HG03558 (cell line): ENCODE data around the gene ETDC.
A peak's percentile ranks its signal among the peaks of the same experiment; 100 is the strongest.
"Not testable (repeated sequence)": the region's sequence is repeated elsewhere in the genome, so short reads cannot be mapped to it uniquely, and the experiment has no call there.

ENCODE experiments used
- ATAC-seq: cut with Tn5 transposase; IDR thresholded peaks from one replicate; pipeline ENCODE4 v1.9.1; 2021; ENCODE audit warnings: moderate number of reproducible peaks; ENCODE audit not compliant: unreplicated experiment; ENCODE audit errors: extremely low read depth

ETDC gene

DNA sequence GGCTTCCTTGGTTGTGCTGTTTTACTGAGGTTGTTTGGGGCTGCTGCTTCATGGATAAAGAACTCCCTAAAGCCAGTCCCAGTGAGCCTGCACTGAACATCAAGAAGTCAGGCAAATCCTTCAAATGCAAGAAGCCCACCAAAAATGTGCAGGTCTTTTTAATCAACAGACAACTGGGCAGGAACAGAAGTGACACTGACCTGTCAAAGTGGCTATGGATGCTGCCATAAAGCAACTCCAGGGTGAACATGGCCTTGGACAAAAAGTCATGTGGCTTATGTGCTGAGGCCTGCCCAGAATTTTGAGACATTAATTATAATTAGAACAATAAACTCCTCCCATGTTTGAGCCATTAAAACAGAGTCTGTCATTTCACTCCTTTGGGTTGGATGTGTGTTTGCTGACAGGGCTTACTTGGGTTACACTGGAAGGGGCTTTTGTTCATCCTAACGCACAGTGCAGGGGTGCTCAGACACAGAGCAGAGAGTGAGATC lies at the start of gene ETDC:
TSS of gene ETDC (plus strand) at position 51 of the 494 bp plus-strand sequence. CDS start at position 51, 0 bp downstream.
- ATAC-seq, result no peak

DNA sequence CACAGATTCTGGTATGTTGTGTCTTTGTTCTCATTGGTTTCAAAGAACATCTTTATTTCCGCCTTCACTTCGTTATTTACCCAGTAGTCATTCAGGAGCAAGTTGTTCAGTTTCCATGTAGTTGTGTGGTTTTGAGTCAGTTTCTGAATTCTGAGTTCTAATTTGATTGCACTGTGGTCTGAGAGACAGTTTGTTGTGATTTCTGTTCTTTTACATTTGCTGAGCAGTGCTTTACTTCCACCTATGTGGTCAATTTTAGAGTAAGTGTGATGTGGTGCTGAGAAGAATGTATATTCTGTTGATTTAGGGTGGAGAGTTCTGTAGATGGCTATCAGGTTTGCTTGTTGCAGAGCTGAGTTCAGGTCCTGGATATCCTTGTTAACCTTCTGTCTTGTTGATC lies 48.3 kb upstream of the ETDC start:
- ATAC-seq, result not testable (repeated sequence)

DNA sequence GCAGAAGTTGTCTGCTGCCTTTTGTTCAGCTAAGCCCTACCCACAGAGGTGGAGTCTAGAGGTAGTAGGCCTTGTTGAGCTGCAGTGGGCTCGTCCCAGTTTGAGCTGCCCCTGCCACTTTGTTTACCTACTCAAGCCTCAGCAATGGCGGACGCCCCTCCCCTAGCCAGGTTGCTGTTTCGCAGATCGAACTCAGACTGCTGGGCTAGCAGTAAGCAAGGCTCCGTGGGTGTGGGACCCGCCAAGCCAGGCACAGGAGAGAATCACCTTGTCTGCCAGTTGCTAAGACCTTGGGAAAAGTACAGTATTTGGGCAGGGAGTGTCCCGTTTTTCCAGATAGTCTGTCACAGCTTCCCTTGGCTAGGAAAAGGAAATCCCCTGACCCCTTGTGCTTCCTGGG lies 45.9 kb upstream of the ETDC start:
- ATAC-seq, result not testable (repeated sequence)

DNA sequence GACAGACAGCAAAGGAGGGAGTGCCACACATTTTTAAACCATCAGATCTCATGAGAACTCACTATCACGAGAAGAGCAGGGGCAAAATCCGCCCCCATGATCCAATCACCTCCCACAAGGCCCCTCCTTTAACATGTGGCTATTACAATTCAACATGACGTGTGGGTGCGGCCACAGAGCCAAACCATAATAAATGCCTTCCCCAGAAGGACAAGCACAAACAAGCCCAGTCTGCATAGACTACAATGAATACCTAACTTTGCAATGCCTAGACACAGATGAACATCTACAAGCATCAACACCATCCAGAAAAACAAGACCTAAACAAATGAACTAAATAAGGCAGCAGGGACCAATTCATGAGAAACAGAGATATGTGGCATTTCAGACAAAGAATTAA lies 45.1 kb upstream of the ETDC start:
- ATAC-seq, result no peak

DNA sequence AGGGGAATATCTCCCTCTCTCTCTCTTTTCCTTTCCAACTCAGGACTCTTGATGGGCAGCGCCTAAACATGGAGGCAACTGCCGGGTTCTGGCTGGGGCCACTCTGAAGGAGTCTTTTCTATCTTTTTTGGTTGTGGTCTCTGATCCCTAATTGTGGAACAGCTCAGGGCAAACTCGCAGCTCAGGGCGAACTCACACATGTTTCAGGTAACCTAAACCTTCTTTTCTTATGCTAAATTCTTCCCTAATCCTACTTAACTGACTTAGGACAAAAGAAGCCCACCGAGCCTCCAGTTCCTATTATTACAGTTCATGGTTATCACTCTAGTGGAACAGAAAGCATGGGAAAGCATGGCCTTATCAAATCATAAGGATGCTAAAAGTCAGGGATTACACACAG lies 36.1 kb upstream of the ETDC start:
- no peak for ATAC-seq

DNA sequence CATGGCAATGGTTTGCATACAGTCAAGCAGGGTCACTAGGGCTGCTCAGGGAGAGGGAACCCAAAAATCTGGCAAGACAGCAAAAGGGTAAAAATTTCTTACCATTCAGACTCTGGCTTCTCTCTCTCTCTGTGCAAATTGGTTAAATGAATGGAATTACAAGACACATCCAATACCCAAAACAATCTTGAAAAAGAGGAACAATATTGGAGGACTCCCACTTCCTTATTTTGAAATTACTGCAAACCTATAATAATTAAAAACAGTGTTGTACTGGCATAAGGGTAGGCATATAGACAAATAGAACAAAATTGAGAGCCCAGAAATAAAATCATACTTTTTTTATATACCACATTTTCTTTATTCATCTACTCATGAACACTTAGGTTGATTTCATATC lies 33.3 kb upstream of the ETDC start:
- no peak for ATAC-seq

DNA sequence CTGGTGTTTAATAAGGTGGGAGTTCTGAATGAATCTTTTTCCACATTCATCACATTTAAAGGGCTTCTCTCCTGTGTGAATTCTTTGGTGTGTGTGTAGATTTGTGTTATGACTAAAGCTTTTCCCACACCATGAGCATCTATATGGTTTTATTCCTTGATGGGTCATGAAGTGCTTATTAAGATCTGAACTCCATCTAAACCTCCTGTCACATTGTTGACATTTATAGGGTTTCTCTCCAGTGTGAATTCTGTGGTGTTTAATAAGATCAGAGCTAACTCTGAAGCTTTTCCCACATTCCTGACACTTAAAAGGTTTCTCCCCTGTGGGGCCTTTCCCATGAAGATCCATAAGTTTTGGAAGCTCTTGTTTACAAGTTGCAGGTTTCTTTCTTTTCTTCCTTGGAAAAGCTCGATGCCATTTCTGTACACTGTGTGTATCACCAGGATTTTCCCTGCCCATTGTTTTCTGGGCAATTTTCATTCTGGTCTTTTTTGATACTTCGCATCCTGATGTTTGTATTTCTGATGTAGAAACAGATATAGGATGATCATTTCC lies 21.9 kb upstream of the ETDC start:
- ATAC-seq, result no peak

DNA sequence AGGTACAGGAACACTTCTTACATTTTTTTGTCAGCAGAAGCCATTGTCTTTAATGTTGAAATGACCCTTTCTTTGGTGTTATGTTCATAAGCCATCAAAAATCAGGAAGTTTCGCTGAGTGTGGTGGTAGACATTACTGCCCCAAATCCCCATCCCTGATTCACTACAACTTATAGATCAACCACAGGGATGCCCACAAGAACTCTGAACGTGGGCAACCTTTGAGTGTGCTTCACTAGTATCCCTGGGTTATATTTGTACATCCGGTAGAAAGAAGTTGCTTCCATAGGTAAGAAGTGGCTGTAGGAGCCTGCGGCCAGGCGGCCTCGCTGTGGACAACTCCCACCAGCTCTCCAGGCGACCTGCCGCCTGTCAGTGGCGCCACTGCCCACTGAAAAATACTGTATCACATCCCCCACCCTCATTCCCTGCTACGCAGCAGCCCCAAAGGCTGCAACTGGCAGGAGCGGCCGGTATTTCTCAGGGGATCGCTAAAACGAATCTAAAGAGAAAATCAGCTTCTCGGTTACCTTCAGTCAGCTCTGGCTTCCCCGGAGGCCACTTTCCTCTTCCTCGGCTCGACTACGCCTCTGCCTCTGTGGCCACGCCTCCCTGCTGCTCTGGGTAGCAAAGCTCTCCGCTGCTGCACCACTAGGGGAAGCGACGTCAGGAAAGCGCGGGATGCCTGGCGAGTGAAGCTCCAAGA lies 13.9 kb upstream of the ETDC start:
- ATAC-seq, result peak; percentile 94

DNA sequence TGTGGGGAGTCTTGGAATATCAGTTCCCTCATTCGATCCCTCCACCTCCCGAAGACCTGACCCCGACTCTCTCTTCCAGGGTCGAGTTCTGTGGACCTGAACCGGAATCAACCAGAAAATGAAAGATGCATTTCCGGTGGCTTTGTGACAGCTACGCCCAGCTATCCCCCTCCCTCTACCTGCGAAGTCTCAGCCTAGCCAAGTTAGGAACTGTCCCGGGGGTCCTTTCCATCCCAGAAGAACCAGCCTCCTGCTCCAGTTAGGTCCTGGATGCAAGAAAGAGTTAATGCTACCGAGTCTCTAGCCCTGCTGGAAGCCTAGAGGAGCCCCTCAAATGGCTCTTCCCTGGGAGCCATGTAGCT lies 13.4 kb upstream of the ETDC start:
- peak; percentile 25 for ATAC-seq

DNA sequence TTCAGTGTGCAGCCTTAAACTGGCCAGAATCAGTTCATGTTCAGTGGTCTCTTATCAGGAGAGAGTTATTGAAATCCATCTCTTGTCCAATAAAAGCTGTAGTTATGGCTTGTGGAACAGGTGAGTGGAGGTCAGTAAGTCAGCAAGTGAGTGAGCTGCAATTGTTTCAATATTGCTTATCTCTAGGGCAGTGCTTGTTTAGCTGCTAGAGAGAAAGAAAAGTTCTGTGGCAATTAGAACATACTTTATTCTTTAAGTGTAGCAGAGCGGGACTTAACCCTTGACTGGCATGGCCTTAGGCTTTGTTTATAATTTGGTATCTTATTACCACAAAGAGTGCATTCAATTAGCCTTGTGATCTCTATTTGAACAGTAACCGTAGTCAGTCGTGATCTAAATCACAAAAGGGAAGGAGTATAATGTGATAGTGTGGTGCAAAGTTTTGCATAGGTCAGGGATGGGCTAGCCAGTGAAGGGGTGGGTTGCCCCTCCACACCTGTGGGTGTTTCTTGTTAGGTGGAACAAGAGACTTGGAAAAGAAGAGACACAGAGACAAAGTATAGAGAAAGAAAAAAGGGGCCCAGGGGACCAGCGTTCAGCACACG lies 6.9 kb upstream of the ETDC start:
- ATAC-seq, result no peak

DNA sequence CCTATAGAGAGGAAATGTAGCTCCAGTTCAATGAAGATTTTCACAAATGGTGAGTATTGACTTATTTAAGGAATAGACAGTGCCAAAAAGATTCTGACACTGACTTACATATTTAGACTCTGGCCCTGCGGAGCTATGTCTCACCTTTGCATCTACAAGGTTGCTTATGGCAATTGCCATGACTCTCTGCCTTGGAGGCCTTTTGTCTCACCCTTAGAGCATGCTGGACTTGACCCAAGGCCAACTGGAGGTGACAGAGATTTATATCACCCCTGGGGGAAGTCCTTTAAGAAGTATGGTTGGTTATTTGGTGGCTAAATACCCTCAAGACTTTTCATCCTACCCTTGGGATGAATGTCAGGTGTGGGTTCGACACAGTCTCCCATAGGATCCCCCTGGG lies 4.5 kb upstream of the ETDC start:
- ATAC-seq, result no peak

DNA sequence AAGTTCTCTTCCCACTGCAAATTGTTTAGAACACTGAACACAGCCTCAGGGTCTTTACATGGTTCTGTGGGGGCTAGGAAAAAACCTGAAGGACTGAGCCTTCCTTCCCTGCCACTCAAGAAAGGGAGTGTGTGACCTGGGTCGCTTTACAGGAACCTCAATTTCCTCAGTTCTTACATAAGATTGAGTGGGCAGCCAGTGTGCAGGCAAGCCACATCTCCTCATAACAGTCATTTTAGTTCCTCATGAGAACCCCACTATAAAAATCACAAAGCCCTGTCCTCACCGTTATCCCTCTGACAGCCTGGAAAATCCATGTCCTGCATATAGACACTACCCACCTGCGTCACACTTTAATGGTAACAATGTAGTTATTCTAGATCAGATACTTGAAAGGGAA lies 2.1 kb upstream of the ETDC start:
- no peak for ATAC-seq

DNA sequence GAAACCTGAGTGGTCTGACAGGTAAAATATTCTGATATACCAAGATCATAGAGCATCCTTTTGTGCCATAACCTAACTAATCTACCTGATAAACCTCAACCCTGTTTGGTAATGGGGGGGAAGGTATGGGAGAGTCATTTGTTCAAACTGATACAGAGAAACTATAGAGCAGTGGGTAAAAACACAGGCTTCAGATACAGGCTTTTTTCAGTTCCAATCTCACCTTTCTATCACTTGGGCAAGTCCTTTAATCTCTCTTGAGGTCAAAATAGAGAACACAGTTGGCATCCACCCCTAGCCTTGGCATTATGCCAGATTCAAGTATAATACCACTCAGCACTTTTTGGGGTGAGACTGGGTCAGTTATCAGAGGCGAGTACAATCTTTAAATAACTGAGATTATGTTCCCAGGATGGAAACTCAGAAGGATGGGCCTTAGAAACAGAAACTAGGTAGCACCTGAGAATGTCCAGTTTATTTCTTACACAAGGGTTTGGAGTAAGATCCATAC lies 880 bp upstream of the ETDC start:
- ATAC-seq, result no peak

DNA sequence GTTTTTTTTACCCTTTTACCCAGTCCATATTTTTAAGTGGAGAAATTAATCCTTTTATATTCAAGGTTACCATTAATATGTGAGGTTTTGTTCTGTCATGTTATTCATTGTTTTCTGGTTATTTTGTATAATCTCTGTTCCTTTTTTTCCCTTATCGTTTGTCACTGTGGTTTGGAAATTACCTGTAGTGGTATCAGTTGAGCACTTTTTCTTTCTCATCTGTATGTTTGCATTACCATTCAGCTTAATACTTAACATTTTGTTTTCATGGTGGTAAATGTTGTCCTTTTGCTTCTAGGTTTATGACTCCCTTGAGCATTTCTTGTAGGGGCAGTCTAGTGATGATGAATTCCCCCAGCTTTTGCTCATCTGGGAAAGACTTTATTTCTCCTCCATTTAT lies 6.6 kb downstream of the ETDC start:
- ATAC-seq, result peak; percentile 59

DNA sequence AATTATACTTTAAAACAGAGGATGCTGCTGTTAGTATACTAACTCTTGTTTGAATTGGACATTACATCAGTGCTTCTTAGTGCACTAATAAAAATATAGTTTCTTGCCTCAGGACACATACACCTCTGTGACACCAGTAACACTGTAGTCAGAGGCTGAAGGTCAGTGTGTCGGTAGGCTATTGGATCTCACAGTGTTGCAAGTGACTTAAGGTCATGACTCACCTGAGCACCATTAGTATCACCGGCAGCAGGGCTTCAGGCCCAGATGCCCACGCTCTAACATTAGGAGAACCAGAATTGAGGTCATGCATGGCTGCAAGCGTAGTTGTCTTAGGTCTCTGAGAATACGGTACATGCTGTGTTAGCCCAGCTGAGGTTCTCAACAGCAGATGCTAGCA lies 15.2 kb downstream of the ETDC start:
- ATAC-seq, result no peak

DNA sequence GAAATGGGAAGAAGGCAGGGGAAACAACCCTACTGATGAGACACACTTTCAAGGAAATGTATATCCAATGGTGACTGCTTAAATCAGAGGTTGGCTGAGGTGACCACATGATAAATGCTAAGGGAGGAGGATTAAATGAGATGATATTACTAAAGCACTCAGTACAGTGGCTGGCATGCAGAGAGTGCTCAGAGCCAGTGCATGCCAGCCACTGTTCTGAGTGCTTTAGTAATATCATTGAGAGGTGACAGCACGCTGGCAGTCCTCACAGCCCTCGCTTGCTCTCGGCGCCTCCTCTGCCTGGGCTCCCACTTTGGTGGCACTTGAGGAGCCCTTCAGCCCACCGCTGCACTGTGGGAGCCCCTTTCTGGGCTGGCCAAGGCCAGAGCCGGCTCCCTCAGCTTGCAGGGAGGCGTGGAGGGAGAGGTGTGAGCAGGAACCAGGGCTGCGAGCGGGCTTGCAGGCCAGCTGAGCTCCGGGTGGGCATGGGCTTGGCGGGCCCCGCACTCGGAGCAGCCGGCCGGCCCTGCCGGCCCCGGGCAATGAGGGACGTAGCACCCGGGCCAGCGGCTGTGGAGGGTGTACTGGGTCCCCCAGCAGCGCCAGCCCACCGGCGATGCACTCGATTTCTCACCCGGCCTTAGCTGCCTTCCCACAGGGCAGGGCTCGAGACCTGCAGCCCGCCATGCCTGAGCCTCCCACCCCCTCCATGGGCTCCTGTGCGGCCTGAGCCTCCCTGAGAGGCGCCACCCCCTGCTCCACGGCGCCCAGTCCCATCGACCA lies 15.9 kb downstream of the ETDC start:
- ATAC-seq, result not testable (repeated sequence)

DNA sequence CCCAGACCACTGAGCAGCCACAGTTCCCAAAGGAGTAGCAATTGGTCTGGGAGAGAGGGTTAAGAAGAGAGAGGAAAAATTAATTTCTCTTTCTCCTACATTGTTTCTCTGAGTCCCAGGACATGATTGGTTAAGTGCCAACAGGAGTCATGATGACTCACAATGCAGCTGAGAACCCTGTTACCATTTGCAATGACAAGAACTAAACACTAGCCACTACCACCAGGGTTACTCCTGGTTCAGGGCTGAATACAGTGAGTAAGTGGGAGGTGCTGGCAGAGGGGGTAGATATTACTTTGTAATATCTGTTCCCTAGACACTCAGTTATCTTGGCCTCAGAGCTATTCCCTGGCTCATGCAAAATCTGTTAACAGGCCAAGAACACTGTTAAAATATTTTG lies 18.0 kb downstream of the ETDC start:
- no peak for ATAC-seq

DNA sequence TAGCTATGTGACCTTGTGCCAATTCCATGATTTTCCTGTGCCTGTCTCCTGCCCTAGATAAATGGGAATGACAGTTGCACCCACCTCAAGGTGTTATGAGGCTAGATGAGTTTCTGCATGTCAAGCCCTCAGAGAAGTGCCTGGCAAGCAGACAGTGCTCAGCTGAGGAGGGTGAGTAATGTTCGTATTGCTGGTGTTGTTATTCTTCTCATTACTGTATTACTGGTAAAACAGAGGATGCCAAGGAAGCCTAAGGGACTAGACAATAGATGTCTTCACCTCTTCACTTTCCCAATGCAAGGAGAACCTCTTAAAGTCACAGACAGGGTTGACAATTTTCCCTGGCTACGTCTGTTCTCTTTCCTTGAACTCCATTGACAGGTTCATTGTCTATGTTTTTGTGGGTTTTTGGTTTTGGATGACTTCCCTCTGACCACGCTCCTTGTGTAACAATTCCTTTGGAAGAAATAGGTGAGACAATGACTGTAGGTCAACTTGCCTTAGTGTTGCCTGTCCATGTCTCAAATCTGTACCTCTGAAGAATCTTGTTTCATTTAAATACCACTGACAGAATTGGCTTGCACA lies 19.2 kb downstream of the ETDC start:
- ATAC-seq, result no peak

DNA sequence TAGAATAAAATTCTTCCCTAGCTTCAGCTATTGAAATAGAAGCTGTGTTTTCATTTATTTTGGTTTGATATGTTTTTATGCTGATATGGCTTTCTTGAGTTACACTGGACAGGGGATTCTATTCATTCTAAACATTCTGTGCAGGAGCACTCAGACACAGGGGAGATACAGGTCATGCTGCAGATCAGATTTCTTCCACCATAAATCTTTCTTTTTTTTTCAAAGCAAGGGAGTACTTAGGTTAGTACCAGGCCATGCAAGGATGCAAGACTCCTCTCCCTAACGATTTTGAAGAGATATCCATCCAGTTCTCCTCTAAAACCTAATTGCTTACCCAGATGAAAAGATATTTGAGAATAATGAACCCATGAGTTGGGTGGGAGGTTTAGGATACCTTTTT lies 21.4 kb downstream of the ETDC start:
- ATAC-seq, result no peak

DNA sequence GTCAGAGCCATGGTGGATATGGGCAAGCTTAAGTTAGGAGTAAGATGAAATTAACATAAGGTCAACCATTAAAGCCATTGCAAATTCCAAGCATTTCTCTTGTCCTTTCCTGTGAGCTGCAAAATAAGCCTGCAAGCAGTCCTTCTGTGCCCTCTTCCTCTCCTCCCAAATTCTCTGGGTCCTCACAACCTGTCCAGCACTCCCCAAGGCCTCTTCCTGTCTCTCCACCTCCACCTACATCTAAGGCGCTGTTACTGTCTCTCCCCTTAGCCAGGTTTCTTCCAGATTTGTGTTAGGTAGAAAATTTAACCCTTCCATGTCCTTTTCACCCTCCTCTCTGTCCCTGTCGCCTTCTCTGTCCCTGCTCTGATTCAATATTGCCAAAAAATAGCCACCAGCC lies 22.2 kb downstream of the ETDC start:
- no peak for ATAC-seq
